Measurements from ENCODE around the gene FNDC11. TPM values are rescaled to one million over a fixed set of nuclear protein-coding genes. Genes with fewer than 3 reads are reported as not detected.

The FNDC11 gene
- total and polyA plus RNA-seq, 7 experiments from 2014 or later: 0.22 to 1.2 (median 0.32) TPM

Other genes starting within 250 kb of the FNDC11 start
- not detected for gene CHRNA4, start 192.8 kb upstream of the FNDC11 start, total RNA-seq
- not detected for gene CHRNA4, start 192.8 kb upstream of the FNDC11 start, polyA plus RNA-seq
- gene KCNQ2, start 81.5 kb upstream of the FNDC11 start, total RNA-seq: under 1 TPM in 3 of 5 experiments, not detected in 2; 0.27 to 0.72 (median 0.30) TPM
- not detected for gene KCNQ2, start 81.5 kb upstream of the FNDC11 start, polyA plus RNA-seq
- gene EEF1A2, start 55.1 kb upstream of the FNDC11 start, total RNA-seq: 1 to 10 TPM in 2 of 5 experiments, under 1 TPM in 2, not detected in 1; 0.11 to 1.5 (median 0.92) TPM
- under 1 TPM in 1 of 2 donors, not detected in 1; 0.08 TPM for gene EEF1A2, start 55.1 kb upstream of the FNDC11 start, polyA plus RNA-seq
- gene PPDPF, start 33.4 kb upstream of the FNDC11 start, total RNA-seq: 100 to 1,000 TPM; 138 to 225 (median 184) TPM
- 10 to 100 TPM; 67.7 to 83.1 TPM for gene PPDPF, start 33.4 kb upstream of the FNDC11 start, polyA plus RNA-seq
- under 1 TPM in 4 of 5 experiments, not detected in 1; 0.19 to 0.96 (median 0.62) TPM for gene PTK6, start 16.8 kb upstream of the FNDC11 start, total RNA-seq
- under 1 TPM; 0.07 to 0.38 TPM for gene PTK6, start 16.8 kb upstream of the FNDC11 start, polyA plus RNA-seq
- gene SRMS, start 6.4 kb upstream of the FNDC11 start, total RNA-seq: under 1 TPM in 1 of 5 experiments, not detected in 4; 0.24 TPM
- not detected for gene SRMS, start 6.4 kb upstream of the FNDC11 start, polyA plus RNA-seq
- gene HELZ2, start 20.1 kb downstream of the FNDC11 start, total RNA-seq: 100 to 1,000 TPM in 1 of 5 experiments, 10 to 100 TPM in 4; 24.4 to 102 (median 42.1) TPM
- 1 to 10 TPM; 3.8 to 5.8 TPM for gene HELZ2, start 20.1 kb downstream of the FNDC11 start, polyA plus RNA-seq
- gene GMEB2, start 72.9 kb downstream of the FNDC11 start, total RNA-seq: 10 to 100 TPM; 17.4 to 30.2 (median 24.6) TPM
- gene GMEB2, start 72.9 kb downstream of the FNDC11 start, polyA plus RNA-seq: 10 to 100 TPM; 11.0 to 21.9 TPM
- 100 to 1,000 TPM in 2 of 5 experiments, 10 to 100 TPM in 3; 34.2 to 122 (median 70.3) TPM for gene STMN3, start 99.3 kb downstream of the FNDC11 start, total RNA-seq
- gene STMN3, start 99.3 kb downstream of the FNDC11 start, polyA plus RNA-seq: 10 to 100 TPM; 33.5 to 37.0 TPM
- gene RTEL1, start 104.2 kb downstream of the FNDC11 start, total RNA-seq: 10 to 100 TPM; 28.4 to 47.2 (median 32.4) TPM
- gene RTEL1, start 104.2 kb downstream of the FNDC11 start, polyA plus RNA-seq: 1 to 10 TPM; 1.9 to 8.6 TPM
- gene TNFRSF6B, start 142.5 kb downstream of the FNDC11 start, total RNA-seq: under 1 TPM in 1 of 5 experiments, not detected in 4; 0.74 TPM
- under 1 TPM in 1 of 2 donors, not detected in 1; 0.22 TPM for gene TNFRSF6B, start 142.5 kb downstream of the FNDC11 start, polyA plus RNA-seq
- gene ARFRP1, start 153.8 kb downstream of the FNDC11 start, total RNA-seq: 10 to 100 TPM; 55.4 to 92.1 (median 66.2) TPM
- 100 to 1,000 TPM in 1 of 2 donors, 10 to 100 TPM in 1; 89.1 to 108 TPM for gene ARFRP1, start 153.8 kb downstream of the FNDC11 start, polyA plus RNA-seq
- gene ZGPAT, start 153.9 kb downstream of the FNDC11 start, total RNA-seq: 10 to 100 TPM; 42.9 to 49.9 (median 45.4) TPM
- 10 to 100 TPM; 47.5 to 82.1 TPM for gene ZGPAT, start 153.9 kb downstream of the FNDC11 start, polyA plus RNA-seq
- 100 to 1,000 TPM in 3 of 5 experiments, 10 to 100 TPM in 2; 96.8 to 118 (median 103) TPM for gene LIME1, start 182.5 kb downstream of the FNDC11 start, total RNA-seq
- gene LIME1, start 182.5 kb downstream of the FNDC11 start, polyA plus RNA-seq: 100 to 1,000 TPM; 205 to 366 TPM
- gene SLC2A4RG, start 185.6 kb downstream of the FNDC11 start, total RNA-seq: 100 to 1,000 TPM in 3 of 5 experiments, 10 to 100 TPM in 2; 88.7 to 136 (median 111) TPM
- gene SLC2A4RG, start 185.6 kb downstream of the FNDC11 start, polyA plus RNA-seq: 1 to 10 TPM; 3.0 to 4.6 TPM

All from naive thymus-derived CD4-positive, alpha-beta T cell (primary cell).